ENCODE data around the gene NUBP1. TPM values are rescaled to one million over a fixed set of nuclear protein-coding genes. Genes with fewer than 3 reads are reported as not detected.
"Not testable (repeated sequence)": the region's sequence is repeated elsewhere in the genome, so short reads cannot be mapped to it uniquely, and the experiment has no call there.

NUBP1 gene
- total RNA-seq, 1 donor from 2014 or later, result 21.6 TPM

DNA sequence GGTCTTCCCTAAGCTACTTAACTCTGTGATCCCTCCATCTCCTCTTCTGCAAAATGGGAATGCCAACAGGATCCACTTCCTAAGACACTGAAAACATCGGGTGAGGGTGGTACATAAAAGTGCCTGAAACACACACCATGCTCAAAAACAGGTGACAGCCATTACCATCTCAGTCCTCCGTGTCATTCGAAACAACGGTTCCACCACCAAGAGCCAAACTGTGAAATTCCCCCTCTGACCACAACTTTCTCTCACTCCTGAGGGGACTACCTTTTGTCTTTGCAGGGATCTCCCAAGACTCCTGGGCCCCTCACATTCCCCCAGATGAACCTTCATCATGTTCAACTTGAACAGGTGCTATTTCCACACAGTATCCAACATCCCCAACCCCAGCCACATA, 37.0 kb downstream of the NUBP1 start:
- no peaks in the 10 kb centered on the region for H3F3A ChIP-seq (ENCODE audit: low read depth)
- no peaks in the 10 kb centered on the region for H4K20me1 ChIP-seq (ENCODE audit: low read depth)
- H3K27me3 ChIP-seq, result no peaks in the 10 kb centered on the region
- TF ChIP-seq, protein P1, sequence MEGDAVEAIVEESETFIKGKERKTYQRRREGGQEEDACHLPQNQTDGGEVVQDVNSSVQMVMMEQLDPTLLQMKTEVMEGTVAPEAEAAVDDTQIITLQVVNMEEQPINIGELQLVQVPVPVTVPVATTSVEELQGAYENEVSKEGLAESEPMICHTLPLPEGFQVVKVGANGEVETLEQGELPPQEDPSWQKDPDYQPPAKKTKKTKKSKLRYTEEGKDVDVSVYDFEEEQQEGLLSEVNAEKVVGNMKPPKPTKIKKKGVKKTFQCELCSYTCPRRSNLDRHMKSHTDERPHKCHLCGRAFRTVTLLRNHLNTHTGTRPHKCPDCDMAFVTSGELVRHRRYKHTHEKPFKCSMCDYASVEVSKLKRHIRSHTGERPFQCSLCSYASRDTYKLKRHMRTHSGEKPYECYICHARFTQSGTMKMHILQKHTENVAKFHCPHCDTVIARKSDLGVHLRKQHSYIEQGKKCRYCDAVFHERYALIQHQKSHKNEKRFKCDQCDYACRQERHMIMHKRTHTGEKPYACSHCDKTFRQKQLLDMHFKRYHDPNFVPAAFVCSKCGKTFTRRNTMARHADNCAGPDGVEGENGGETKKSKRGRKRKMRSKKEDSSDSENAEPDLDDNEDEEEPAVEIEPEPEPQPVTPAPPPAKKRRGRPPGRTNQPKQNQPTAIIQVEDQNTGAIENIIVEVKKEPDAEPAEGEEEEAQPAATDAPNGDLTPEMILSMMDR (IDR thresholded peaks at IDR 0.05), result no peak
- no peak for TF ChIP-seq EZH2 (IDR thresholded peaks at IDR 0.05)
- H3K9me3 ChIP-seq (ENCODE audit: low read depth), result no peaks in the 10 kb centered on the region
- DNase-seq (ENCODE audit: low spot score), result no peak
- Mint-ChIP-seq H3K9me3 (peaks cover 2% of the 10 kb centered on the region), H3K4me3 (no peak overlapping the region), H3K27me3 (ENCODE audit: insufficient read depth, low read depth) (peaks cover 2% of the 10 kb centered on the region), H3K4me1 (peaks cover 9% of the 10 kb centered on the region), H3K27ac (peak overlapping the region; percentile 32), H3K36me3 (no peaks in the 10 kb centered on the region)
- H3K27ac ChIP-seq, result no peak overlapping the region
- no peak overlapping the region for H3K9ac ChIP-seq
- no peaks in the 10 kb centered on the region for H3K4me1 ChIP-seq
- H3K4me3 ChIP-seq, result no peak overlapping the region
- no peak overlapping the region for H3K4me2 ChIP-seq
- H2AFZ ChIP-seq (replicated peaks), result no peak overlapping the region
- H3K36me3 ChIP-seq, result no peaks in the 10 kb centered on the region
- H3K79me2 ChIP-seq (ENCODE audit: low read depth), result no peaks in the 10 kb centered on the region

DNA sequence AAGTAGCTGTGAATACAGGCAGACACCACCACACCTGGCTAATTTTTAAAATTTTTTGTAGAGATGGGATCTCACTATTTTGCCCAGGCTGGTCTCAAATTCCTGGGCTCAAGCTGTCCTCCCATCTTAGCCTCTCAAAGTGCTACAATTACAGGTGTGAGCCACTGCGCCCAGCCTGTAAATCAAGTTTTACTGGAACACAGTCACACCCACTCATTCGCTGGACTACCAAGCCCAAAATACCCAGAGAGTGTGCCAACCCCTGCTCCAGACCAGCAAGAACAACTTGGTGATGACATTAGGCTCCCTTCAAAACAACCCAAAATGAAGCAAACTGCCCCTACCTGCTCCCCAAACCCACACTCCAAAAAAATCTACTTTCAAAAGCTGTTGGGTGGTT, 39.0 kb downstream of the NUBP1 start:
- Mint-ChIP-seq H3K9me3 (peaks cover 2% of the 10 kb centered on the region), H3K4me1 (peaks cover 10% of the 10 kb centered on the region), H3K27ac (no peak overlapping the region), H3K27me3 (ENCODE audit: insufficient read depth, low read depth) (peaks cover 2% of the 10 kb centered on the region), H3K4me3 (no peak overlapping the region), H3K36me3 (no peaks in the 10 kb centered on the region)
- no peak overlapping the region for H3K4me3 ChIP-seq
- H3F3A ChIP-seq (ENCODE audit: low read depth), result no peaks in the 10 kb centered on the region
- no peaks in the 10 kb centered on the region for H3K27me3 ChIP-seq
- no peak overlapping the region for H3K9ac ChIP-seq
- no peak for DNase-seq (ENCODE audit: low spot score)
- no peak overlapping the region for H2AFZ ChIP-seq (replicated peaks)
- H3K79me2 ChIP-seq (ENCODE audit: low read depth), result no peaks in the 10 kb centered on the region
- H3K36me3 ChIP-seq, result no peaks in the 10 kb centered on the region
- no peak for TF ChIP-seq EZH2 (IDR thresholded peaks at IDR 0.05)
- TF ChIP-seq, protein P1 (IDR thresholded peaks at IDR 0.05), result no peak
- no peak overlapping the region for H3K27ac ChIP-seq
- H3K4me1 ChIP-seq, result peaks cover 7% of the 10 kb centered on the region
- no peaks in the 10 kb centered on the region for H3K9me3 ChIP-seq (ENCODE audit: low read depth)
- H3K4me2 ChIP-seq, result no peak overlapping the region
- H4K20me1 ChIP-seq (ENCODE audit: low read depth), result no peaks in the 10 kb centered on the region

DNA sequence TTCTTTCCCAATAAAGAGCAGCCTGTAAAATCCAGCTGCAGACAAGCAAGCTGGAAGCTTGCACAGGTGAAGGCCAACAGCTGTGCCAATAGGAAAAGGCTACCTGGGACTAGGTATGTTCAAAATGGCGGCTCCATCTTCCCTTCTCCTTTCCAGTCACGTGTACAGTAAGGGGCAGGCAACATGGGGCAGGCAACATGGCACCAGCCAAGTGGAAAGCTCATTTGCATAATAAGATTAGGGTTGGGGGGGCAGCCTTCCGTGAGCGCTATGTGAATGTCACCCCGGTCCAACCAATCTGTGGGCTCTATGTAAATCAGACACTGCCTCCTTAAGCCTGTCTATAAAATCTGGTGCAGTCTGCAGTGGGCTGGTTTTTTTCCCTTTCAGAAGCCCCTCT, 43.7 kb downstream of the NUBP1 start:
- H3K4me1 ChIP-seq, result peaks cover 16% of the 10 kb centered on the region
- H3K36me3 ChIP-seq, result no peaks in the 10 kb centered on the region
- no peak overlapping the region for H3K27ac ChIP-seq
- no peaks in the 10 kb centered on the region for H3K9me3 Mint-ChIP-seq
- H3K4me3 Mint-ChIP-seq, result no peak overlapping the region
- peak overlapping the region; percentile 63 for H3K4me2 ChIP-seq
- H3F3A ChIP-seq (ENCODE audit: low read depth), result no peaks in the 10 kb centered on the region
- DNase-seq (ENCODE audit: low spot score), result peak; percentile 90
- H3K9ac ChIP-seq, result no peak overlapping the region
- H3K79me2 ChIP-seq (ENCODE audit: low read depth), result no peaks in the 10 kb centered on the region
- TF ChIP-seq EZH2phosphoT487 (IDR thresholded peaks at IDR 0.05) (no peak), EZH2 (IDR thresholded peaks at IDR 0.05) (no peak)
- TF ChIP-seq, protein P1 (IDR thresholded peaks at IDR 0.05), result no peak
- H3K27me3 Mint-ChIP-seq (ENCODE audit: insufficient read depth, low read depth), result no peaks in the 10 kb centered on the region
- H4K20me1 ChIP-seq (ENCODE audit: low read depth), result no peaks in the 10 kb centered on the region
- H3K4me1 Mint-ChIP-seq, result peaks cover 11% of the 10 kb centered on the region
- H3K36me3 Mint-ChIP-seq, result no peaks in the 10 kb centered on the region
- H3K9me3 ChIP-seq (ENCODE audit: low read depth), result no peaks in the 10 kb centered on the region
- H3K27me3 ChIP-seq, result no peaks in the 10 kb centered on the region
- no peak overlapping the region for H3K27ac Mint-ChIP-seq
- H3K4me3 ChIP-seq, result no peak overlapping the region
- H2AFZ ChIP-seq (replicated peaks), result peak overlapping the region; percentile 63

DNA sequence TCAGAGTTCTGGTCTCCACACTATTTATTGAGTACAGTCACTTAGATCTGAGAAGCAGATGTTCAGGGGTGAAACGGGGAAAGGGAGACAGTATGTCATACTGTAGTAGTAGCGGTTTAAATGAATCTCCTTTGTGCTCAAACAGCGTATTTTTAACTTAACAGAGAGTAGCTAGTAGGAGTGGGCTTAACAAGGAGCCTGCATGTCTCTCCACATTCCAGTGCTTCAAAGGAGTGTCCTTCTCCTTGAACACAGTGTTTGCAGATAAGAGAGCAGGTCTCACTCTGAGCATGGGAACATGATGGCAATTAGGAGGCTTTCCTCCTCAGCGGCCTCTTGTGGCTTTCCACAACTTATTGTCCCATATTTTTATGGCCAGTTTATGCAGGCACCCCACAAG, 45.0 kb downstream of the NUBP1 start:
- not testable (repeated sequence) for H3K9me3 Mint-ChIP-seq; DNase-seq (ENCODE audit: low spot score); H4K20me1 ChIP-seq (ENCODE audit: low read depth); H3K36me3 ChIP-seq; H3K36me3 Mint-ChIP-seq; H2AFZ ChIP-seq (replicated peaks); H3F3A ChIP-seq (ENCODE audit: low read depth); H3K79me2 ChIP-seq (ENCODE audit: low read depth); H3K27me3 Mint-ChIP-seq (ENCODE audit: insufficient read depth, low read depth); H3K4me3 ChIP-seq; H3K9me3 ChIP-seq (ENCODE audit: low read depth); H3K4me2 ChIP-seq; H3K27ac Mint-ChIP-seq; H3K27me3 ChIP-seq; H3K4me3 Mint-ChIP-seq; H3K27ac ChIP-seq; H3K9ac ChIP-seq
- H3K4me1 Mint-ChIP-seq, result peaks cover 11% of the 10 kb centered on the region
- H3K4me1 ChIP-seq, result peaks cover 23% of the 10 kb centered on the region
